K562 (cell line): ENCODE measurements around the gene SMARCA1.

ENCODE experiments used
- JUN ChIP-seq, 2 experiments: sonication (generic) in 1 of 2; formaldehyde crosslinking in 1 of 2; IDR thresholded peaks; 2 replicates each; pipeline versions ENCODE4 v1.6.1 to v1.8.0; 2012 to 2022; ENCODE audit warnings: borderline replicate concordance in 2 of 2, mild to moderate bottlenecking in 2 of 2, improper control_type of control experiment in 1 of 2, low read depth in 1 of 2, low read length in 1 of 2, missing genetic modification reagents in 1 of 2
- SMARCA4 ChIP-seq: fragments of 450-650 bp; IDR thresholded peaks from 2 replicates; pipeline ENCODE4 v1.6.1; 2016
- ZC3H11A ChIP-seq: IDR thresholded peaks from 2 replicates; pipeline ENCODE4 v1.6.1; 2012; ENCODE audit warnings: low read depth, low read length, improper control_type of control experiment
- TF ChIP-seq, protein P1 (sequence below), 3 experiments: IDR thresholded peaks in 2 of 3; conservative IDR thresholded peaks in 1 of 3; 2 replicates each; pipeline ENCODE4 v1.5.1; 2011 to 2012; ENCODE audit warnings: low read length in 3 of 3, mild to moderate bottlenecking in 3 of 3, control low read depth in 2 of 3, improper control_type of control experiment in 1 of 3, inconsistent platforms in 1 of 3, low read depth in 1 of 3, mixed read lengths in 1 of 3, moderate library complexity in 1 of 3; ENCODE audit not compliant: insufficient read depth in 2 of 3
- TF ChIP-seq, protein P2 (sequence below): IDR thresholded peaks from 2 replicates; pipeline ENCODE4 v1.6.1; 2016; ENCODE audit warnings: missing genetic modification characterization, missing compliant biosample characterization

DNA sequence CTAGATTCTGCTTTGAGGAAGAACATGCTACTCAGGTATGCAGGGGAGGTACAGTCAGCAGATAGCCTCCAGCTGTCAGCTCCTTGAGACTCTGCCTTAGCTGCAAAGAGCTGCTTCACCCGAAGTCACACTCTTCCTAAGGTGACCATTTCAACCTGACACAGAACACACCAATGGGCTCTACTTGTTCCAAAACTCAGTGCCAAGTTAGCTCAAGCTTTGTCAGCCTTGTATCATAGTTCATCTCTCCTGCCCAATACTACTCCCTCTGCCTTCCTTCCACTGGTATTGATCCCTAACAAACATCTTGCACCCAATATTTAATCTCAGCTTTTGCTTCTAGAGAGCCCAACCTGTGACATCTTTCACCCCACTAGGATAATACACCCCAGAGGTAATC lies 7.8 kb upstream of the SMARCA1 start:
- TF ChIP-seq, protein P1, sequence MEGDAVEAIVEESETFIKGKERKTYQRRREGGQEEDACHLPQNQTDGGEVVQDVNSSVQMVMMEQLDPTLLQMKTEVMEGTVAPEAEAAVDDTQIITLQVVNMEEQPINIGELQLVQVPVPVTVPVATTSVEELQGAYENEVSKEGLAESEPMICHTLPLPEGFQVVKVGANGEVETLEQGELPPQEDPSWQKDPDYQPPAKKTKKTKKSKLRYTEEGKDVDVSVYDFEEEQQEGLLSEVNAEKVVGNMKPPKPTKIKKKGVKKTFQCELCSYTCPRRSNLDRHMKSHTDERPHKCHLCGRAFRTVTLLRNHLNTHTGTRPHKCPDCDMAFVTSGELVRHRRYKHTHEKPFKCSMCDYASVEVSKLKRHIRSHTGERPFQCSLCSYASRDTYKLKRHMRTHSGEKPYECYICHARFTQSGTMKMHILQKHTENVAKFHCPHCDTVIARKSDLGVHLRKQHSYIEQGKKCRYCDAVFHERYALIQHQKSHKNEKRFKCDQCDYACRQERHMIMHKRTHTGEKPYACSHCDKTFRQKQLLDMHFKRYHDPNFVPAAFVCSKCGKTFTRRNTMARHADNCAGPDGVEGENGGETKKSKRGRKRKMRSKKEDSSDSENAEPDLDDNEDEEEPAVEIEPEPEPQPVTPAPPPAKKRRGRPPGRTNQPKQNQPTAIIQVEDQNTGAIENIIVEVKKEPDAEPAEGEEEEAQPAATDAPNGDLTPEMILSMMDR (IDR thresholded peaks at IDR 0.05 in 2 of 3, conservative IDR thresholded peaks at IDR 0.05 in 1 of 3; ENCODE audit: insufficient read depth in 2 of 3, low read depth in 1 of 3, low read length in 3 of 3): no peak
- TF ChIP-seq, protein P2, sequence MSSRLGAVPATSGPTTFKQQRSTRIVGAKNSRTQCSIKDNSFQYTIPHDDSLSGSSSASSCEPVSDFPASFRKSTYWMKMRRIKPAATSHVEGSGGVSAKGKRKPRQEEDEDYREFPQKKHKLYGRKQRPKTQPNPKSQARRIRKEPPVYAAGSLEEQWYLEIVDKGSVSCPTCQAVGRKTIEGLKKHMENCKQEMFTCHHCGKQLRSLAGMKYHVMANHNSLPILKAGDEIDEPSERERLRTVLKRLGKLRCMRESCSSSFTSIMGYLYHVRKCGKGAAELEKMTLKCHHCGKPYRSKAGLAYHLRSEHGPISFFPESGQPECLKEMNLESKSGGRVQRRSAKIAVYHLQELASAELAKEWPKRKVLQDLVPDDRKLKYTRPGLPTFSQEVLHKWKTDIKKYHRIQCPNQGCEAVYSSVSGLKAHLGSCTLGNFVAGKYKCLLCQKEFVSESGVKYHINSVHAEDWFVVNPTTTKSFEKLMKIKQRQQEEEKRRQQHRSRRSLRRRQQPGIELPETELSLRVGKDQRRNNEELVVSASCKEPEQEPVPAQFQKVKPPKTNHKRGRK (tag): no peak
- no peak for TF ChIP-seq JUN (IDR thresholded peaks at IDR 0.05; ENCODE audit: borderline replicate concordance, low read depth, low read length)
- TF ChIP-seq JUN (CRISPR knock-in tag; IDR thresholded peaks at IDR 0.05; ENCODE audit: borderline replicate concordance): no peak
- TF ChIP-seq SMARCA4: no peak
- no peak for TF ChIP-seq ZC3H11A
